Measurements from ENCODE around the gene HBP1. TPM values are rescaled to one million over a fixed set of nuclear protein-coding genes. Genes with fewer than 3 reads are reported as not detected.
"Not testable (repeated sequence)": the region's sequence is repeated elsewhere in the genome, so short reads cannot be mapped to it uniquely, and the experiment has no call there.

The HBP1 gene
- total and polyA plus RNA-seq, 3 experiments from 2014 or later, result 17.2 to 52.3 (median 17.6) TPM

DNA sequence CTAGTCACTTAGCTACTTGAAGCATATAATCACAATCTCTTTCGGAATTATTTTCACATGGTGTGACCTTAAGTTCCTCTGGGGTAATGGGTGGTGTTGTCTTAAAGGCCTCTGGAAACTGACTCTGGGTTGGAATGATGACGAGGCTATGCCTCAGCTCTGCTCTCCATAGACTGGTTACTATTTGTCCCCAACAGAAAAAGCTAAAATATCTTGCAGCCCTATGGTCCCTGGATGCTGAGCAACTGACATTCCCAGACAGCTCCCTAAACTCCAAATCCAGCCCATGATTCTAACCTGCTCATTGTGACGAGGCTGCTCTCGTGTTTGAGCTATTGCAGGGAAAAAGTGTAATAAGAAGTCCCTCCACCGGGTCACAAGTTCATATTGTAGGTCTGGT, 51.6 kb downstream of the HBP1 start:
- H3K36me3 Mint-ChIP-seq, result peaks cover 18 to 66% (median 29%) of the 10 kb centered on the region in 3 donors
- Histone ChIP-seq H3K4me3 (ENCODE audit: low read length) (no peak overlapping the region), H3K36me3 (ENCODE audit: insufficient read depth, low read length) (no peaks in the 10 kb centered on the region), H3K27ac (ENCODE audit: low read depth, low read length) (no peak overlapping the region), H3K9me3 (ENCODE audit: low read length) (no peaks in the 10 kb centered on the region), H3K4me1 (ENCODE audit: insufficient read depth, low read length) (no peaks in the 10 kb centered on the region), H3K27me3 (ENCODE audit: insufficient read depth, low read length, poor library complexity, severe bottlenecking) (no peaks in the 10 kb centered on the region)
- CTCF ChIA-PET, result no interaction called here
- no peak overlapping the region for H3K4me3 Mint-ChIP-seq
- no peak for DNase-seq
- POLR2A ChIA-PET, result no interaction called here
- H3K27ac Mint-ChIP-seq, result peak overlapping the region in 1 of 8 donors; percentile 21
- H3K4me1 Mint-ChIP-seq, result peaks cover 2 to 5% (median 5%) of the 10 kb centered on the region in 3 donors
- H3K9me3 Mint-ChIP-seq, result peaks cover 2 to 20% (median 6%) of the 10 kb centered on the region in 5 donors
- no peaks in the 10 kb centered on the region for H3K27me3 Mint-ChIP-seq

DNA sequence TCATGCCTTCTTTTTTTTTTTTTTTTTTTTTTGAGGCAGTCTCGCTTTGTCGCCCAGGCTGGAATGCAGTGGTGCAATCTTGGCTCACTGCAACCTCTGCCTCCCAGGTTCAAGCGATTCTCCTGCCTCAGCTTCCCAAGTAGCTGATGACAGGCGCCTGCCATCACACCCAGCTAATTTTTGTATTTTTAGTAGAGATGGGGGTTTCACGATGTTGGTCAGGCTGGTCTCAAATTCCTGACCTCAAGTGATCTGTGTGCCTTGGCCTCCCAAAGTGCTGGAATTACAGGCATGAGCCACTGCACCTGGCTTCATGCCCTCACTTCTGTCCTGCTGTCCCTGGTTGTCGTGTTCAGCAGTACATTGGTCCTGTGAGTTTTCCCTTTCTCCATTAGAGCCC, 52.0 kb downstream of the HBP1 start:
- H3K4me3 Mint-ChIP-seq; H3K27ac Mint-ChIP-seq; DNase-seq; H3K4me1 ChIP-seq (ENCODE audit: insufficient read depth, low read length); H3K27me3 Mint-ChIP-seq; H3K36me3 ChIP-seq (ENCODE audit: insufficient read depth, low read length); H3K4me3 ChIP-seq (ENCODE audit: low read length); CTCF ChIA-PET; H3K9me3 ChIP-seq (ENCODE audit: low read length); H3K27me3 ChIP-seq (ENCODE audit: insufficient read depth, low read length, poor library complexity, severe bottlenecking); H3K4me1 Mint-ChIP-seq; H3K27ac ChIP-seq (ENCODE audit: low read depth, low read length); POLR2A ChIA-PET: not testable (repeated sequence)
- peaks cover 18 to 69% (median 28%) of the 10 kb centered on the region in 3 donors for H3K36me3 Mint-ChIP-seq
- peaks cover 2 to 19% (median 5%) of the 10 kb centered on the region in 5 donors for H3K9me3 Mint-ChIP-seq

DNA sequence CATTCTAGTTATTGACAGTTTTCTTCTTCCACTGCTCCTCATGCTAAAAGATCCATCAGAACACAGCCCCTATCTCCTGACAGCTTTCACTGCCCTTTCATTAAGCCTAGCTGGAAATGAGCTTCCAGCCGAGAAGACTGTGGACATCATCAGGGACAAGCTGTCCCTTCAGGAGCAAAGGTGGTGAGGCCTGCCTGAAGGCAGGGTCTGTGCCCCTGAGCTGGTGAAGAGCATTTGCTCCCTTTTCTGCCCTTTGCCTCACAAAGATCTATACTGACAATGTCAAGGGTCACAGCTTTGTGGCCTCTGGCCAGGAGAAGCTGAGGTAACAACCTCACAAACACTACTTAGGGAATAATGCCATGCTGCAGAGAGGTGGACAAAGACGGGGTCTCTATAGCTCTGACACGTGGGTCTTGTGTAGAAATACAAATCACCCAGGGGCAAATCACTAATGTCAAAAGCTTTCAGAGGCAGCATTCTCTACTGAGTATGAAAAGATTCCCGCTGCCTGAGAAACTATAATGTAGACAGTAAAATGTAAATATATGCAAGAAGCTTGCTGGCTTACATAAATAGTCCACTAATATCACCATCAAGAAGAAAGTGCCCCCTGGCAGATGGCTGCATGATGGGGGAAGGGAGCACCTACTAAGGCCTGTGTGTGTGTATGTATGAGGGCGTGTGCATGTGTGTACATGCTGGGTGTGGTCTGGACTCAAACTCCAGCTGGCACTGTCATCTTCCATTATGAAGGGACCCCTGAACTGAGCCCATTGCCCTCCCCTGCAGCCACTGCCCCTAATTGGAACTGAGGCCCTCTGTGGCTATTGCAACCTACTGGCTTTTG, 55.8 kb downstream of the HBP1 start:
- POLR2A ChIA-PET, result interaction anchor here (0.5 kb wide), 1 partner anchor 10 kb away, joined by 3 read pairs; no protein-coding TSS in a partner anchor
- peaks cover 10 to 78% (median 14%) of the 10 kb centered on the region in 3 donors for H3K36me3 Mint-ChIP-seq
- Histone ChIP-seq H3K9me3 (ENCODE audit: low read length) (no peaks in the 10 kb centered on the region), H3K27me3 (ENCODE audit: insufficient read depth, low read length, poor library complexity, severe bottlenecking) (no peaks in the 10 kb centered on the region), H3K4me3 (ENCODE audit: low read length) (no peak overlapping the region), H3K4me1 (ENCODE audit: insufficient read depth, low read length) (no peaks in the 10 kb centered on the region), H3K36me3 (ENCODE audit: insufficient read depth, low read length) (peaks cover 3% of the 10 kb centered on the region), H3K27ac (ENCODE audit: low read depth, low read length) (no peak overlapping the region)
- no peak for DNase-seq
- H3K27me3 Mint-ChIP-seq, result no peaks in the 10 kb centered on the region
- no peaks in the 10 kb centered on the region for H3K4me1 Mint-ChIP-seq
- no peak overlapping the region for H3K4me3 Mint-ChIP-seq
- H3K27ac Mint-ChIP-seq, result peak overlapping the region in 1 of 8 donors; percentile 53
- CTCF ChIA-PET, result interaction anchor here (0.9 kb wide), 1 partner anchor 50 kb away, joined by 3 read pairs; no protein-coding TSS in a partner anchor
- H3K9me3 Mint-ChIP-seq, result no peaks in the 10 kb centered on the region

DNA sequence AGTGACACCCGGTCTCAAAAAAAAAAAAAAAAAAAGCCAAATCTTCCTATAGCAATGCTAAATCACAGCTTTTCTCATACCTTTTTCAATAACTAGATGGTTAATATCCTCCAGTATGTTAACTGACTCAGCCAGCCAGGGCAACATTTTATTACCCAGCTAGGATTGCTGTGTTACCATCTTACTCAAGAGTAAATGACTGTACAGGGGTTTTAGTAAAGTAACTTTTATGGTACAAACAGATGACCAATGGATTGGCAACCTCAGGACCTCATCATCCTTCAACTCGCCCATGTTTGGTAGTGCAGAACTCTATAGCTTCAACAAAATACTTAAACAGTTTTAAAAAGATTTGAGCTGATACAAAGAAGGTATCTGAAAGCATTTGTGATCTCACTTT, 59.5 kb downstream of the HBP1 start:
- POLR2A ChIA-PET, result no interaction called here
- no peak overlapping the region for H3K4me3 Mint-ChIP-seq
- Histone ChIP-seq H3K36me3 (ENCODE audit: insufficient read depth, low read length) (peaks cover 3% of the 10 kb centered on the region), H3K27ac (ENCODE audit: low read depth, low read length) (no peak overlapping the region), H3K27me3 (ENCODE audit: insufficient read depth, low read length, poor library complexity, severe bottlenecking) (no peaks in the 10 kb centered on the region), H3K9me3 (ENCODE audit: low read length) (no peaks in the 10 kb centered on the region), H3K4me1 (ENCODE audit: insufficient read depth, low read length) (no peaks in the 10 kb centered on the region), H3K4me3 (ENCODE audit: low read length) (no peak overlapping the region)
- H3K4me1 Mint-ChIP-seq, result no peaks in the 10 kb centered on the region
- no peaks in the 10 kb centered on the region for H3K9me3 Mint-ChIP-seq
- CTCF ChIA-PET, result interaction anchor here (0.7 kb wide), 1 partner anchor 14 kb away, joined by 4 read pairs; no protein-coding TSS in a partner anchor
- H3K36me3 Mint-ChIP-seq, result peaks cover 3 to 69% (median 13%) of the 10 kb centered on the region in 3 donors
- no peak for DNase-seq
- no peaks in the 10 kb centered on the region for H3K27me3 Mint-ChIP-seq
- no peak overlapping the region for H3K27ac Mint-ChIP-seq

DNA sequence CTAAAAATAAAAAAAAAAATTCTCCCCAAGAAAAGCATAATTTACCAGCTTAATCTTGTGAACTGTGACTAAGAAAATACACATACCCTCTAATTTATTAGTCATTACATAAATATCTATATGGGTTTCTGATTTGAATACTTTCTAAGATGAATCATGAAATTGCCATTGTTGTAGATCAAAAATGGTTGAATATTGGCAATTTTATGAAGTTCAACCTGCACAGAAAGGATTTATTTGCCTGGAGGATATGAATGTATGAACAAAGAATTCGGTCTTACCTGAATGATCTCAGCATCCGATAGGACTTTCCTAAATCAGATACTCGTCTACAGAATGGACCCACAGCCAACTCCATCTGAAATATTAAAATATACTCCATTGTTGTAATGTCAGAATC, 61.5 kb downstream of the HBP1 start:
- Histone ChIP-seq H3K4me3 (ENCODE audit: low read length) (no peak overlapping the region), H3K9me3 (ENCODE audit: low read length) (no peaks in the 10 kb centered on the region), H3K27ac (ENCODE audit: low read depth, low read length) (no peak overlapping the region), H3K27me3 (ENCODE audit: insufficient read depth, low read length, poor library complexity, severe bottlenecking) (no peaks in the 10 kb centered on the region), H3K36me3 (ENCODE audit: insufficient read depth, low read length) (peaks cover 3% of the 10 kb centered on the region), H3K4me1 (ENCODE audit: insufficient read depth, low read length) (no peaks in the 10 kb centered on the region)
- Mint-ChIP-seq H3K9me3 (no peaks in the 10 kb centered on the region), H3K27ac (no peak overlapping the region), H3K4me1 (peaks cover 0 to 1% (median 0%) of the 10 kb centered on the region in 3 donors), H3K4me3 (no peak overlapping the region), H3K36me3 (peaks cover 3 to 67% (median 12%) of the 10 kb centered on the region in 3 donors), H3K27me3 (no peaks in the 10 kb centered on the region)
- ChIA-PET POLR2A (interaction anchor here (0.7 kb wide), 1 partner anchor 320 kb away, joined by 4 read pairs; no protein-coding TSS in a partner anchor), CTCF (no interaction called here)
- DNase-seq, result no peak

DNA sequence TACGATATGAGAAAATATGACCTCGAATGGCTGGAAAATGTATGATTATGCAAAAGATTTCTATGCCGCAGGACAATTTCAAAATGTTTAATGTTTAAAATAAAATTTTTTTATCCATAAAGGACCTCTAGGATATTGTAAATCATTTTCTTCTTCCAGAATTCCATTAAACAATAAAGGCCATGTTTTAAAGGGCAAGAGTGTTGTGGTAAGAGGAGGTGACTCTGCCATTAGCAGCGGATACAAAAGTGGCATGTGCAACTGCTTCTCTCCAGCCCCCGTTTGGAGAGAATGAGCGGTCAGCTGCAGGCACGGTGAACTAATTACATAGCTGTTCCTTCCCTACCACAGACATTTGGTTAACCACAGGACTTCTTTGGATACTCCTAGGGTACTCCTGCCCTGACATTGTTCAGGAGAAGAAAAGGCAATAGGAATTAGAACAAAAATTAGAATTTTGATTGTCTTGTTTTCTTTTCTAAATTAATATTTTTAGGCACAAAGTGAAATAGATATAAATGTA, 63.8 kb downstream of the HBP1 start:
- DNase-seq, result no peak
- no peak overlapping the region for H3K27ac ChIP-seq (ENCODE audit: low read depth, low read length)
- no peaks in the 10 kb centered on the region for H3K27me3 ChIP-seq (ENCODE audit: insufficient read depth, low read length, poor library complexity, severe bottlenecking)
- POLR2A ChIA-PET, result no interaction called here
- H3K36me3 Mint-ChIP-seq, result peaks cover 0 to 66% (median 12%) of the 10 kb centered on the region in 3 donors
- no peak overlapping the region for H3K4me3 Mint-ChIP-seq
- no peaks in the 10 kb centered on the region for H3K27me3 Mint-ChIP-seq
- no peaks in the 10 kb centered on the region for H3K4me1 ChIP-seq (ENCODE audit: insufficient read depth, low read length)
- no peak overlapping the region for H3K4me3 ChIP-seq (ENCODE audit: low read length)
- CTCF ChIA-PET, result no interaction called here
- no peaks in the 10 kb centered on the region for H3K9me3 ChIP-seq (ENCODE audit: low read length)
- H3K36me3 ChIP-seq (ENCODE audit: insufficient read depth, low read length), result no peaks in the 10 kb centered on the region
- H3K4me1 Mint-ChIP-seq, result peaks cover 0 to 1% (median 0%) of the 10 kb centered on the region in 3 donors
- H3K9me3 Mint-ChIP-seq, result no peaks in the 10 kb centered on the region
- no peak overlapping the region for H3K27ac Mint-ChIP-seq

DNA sequence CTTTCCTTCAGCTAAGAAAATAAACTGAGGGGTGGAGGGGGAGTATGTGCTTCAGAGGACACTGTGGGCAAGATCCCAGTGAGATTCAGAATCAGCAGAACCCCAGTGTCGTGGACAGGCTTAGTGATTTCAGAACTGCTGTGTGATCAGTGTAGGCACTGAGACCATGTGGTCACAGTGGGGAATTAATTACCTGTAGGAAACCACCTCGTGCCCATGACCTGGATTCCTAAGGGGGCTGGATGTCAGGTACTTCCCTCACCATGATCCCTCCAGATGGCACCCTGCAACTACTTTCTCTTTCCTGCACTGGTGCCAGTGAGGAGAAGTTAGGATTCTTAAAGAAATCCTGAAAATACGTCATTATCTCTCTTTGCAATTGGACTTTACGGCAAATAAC, 64.4 kb downstream of the HBP1 start:
- Mint-ChIP-seq H3K4me3 (no peak overlapping the region), H3K27me3 (no peaks in the 10 kb centered on the region), H3K4me1 (peaks cover 0 to 1% (median 0%) of the 10 kb centered on the region in 3 donors), H3K36me3 (peaks cover 0 to 65% (median 14%) of the 10 kb centered on the region in 3 donors), H3K9me3 (no peaks in the 10 kb centered on the region), H3K27ac (peak overlapping the region in 1 of 8 donors; percentile 3)
- POLR2A ChIA-PET, result no interaction called here
- H3K27me3 ChIP-seq (ENCODE audit: insufficient read depth, low read length, poor library complexity, severe bottlenecking), result no peaks in the 10 kb centered on the region
- H3K4me3 ChIP-seq (ENCODE audit: low read length), result no peak overlapping the region
- DNase-seq, result no peak
- H3K36me3 ChIP-seq (ENCODE audit: insufficient read depth, low read length), result no peaks in the 10 kb centered on the region
- H3K4me1 ChIP-seq (ENCODE audit: insufficient read depth, low read length), result no peaks in the 10 kb centered on the region
- H3K27ac ChIP-seq (ENCODE audit: low read depth, low read length), result no peak overlapping the region
- H3K9me3 ChIP-seq (ENCODE audit: low read length), result no peaks in the 10 kb centered on the region
- CTCF ChIA-PET, result no interaction called here

DNA sequence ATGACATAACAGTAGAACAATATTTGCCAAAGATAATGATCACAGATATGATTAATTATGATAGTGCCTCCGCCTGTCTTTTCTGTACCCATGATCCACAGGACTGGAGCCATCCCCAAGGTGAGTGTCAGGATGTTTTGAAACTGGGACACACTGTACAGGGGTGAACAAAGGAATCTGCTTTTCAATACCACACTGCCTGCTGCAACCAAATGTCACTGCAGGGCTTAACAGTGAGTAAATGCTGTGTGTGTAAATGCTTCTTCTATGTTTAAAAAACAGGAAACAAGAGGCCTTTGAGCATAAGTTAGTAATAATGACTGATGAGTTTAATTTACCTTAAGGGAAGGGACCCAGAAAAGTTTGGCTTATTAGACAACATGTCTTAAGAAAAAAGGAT, 65.2 kb downstream of the HBP1 start:
- no peaks in the 10 kb centered on the region for H3K9me3 Mint-ChIP-seq
- peaks cover 0 to 64% (median 16%) of the 10 kb centered on the region in 3 donors for H3K36me3 Mint-ChIP-seq
- DNase-seq, result no peak
- Histone ChIP-seq H3K27ac (ENCODE audit: low read depth, low read length) (no peak overlapping the region), H3K4me3 (ENCODE audit: low read length) (no peak overlapping the region), H3K27me3 (ENCODE audit: insufficient read depth, low read length, poor library complexity, severe bottlenecking) (no peaks in the 10 kb centered on the region), H3K36me3 (ENCODE audit: insufficient read depth, low read length) (no peaks in the 10 kb centered on the region), H3K9me3 (ENCODE audit: low read length) (no peaks in the 10 kb centered on the region), H3K4me1 (ENCODE audit: insufficient read depth, low read length) (no peaks in the 10 kb centered on the region)
- CTCF ChIA-PET, result no interaction called here
- H3K4me3 Mint-ChIP-seq, result no peak overlapping the region
- H3K4me1 Mint-ChIP-seq, result peaks cover 0 to 1% (median 0%) of the 10 kb centered on the region in 3 donors
- no peak overlapping the region for H3K27ac Mint-ChIP-seq
- no peaks in the 10 kb centered on the region for H3K27me3 Mint-ChIP-seq
- POLR2A ChIA-PET, result no interaction called here
